Thoracic aorta (tissue), 2 donors: ENCODE results near the gene BRINP3. TPM values are rescaled to one million over a fixed set of nuclear protein-coding genes. Genes with fewer than 3 reads are reported as not detected.
"Not testable (repeated sequence)": the region's sequence is repeated elsewhere in the genome, so short reads cannot be mapped to it uniquely, and the experiment has no call there.

Experiments used
- ATAC-seq: fragments of 150-250 bp; one replicate; pipeline ENCODE4 v1.8.0; 2017; ENCODE audit warnings: low read depth; ENCODE audit not compliant: insufficient number of reproducible peaks, low FRiP score
- DNase-seq: peaks from one replicate; pipeline ENCODE4 v3.0.0-alpha.2; 2020; ENCODE audit warnings: low spot score
- H3K27ac ChIP-seq, 2 donors: fragments of 200-600 bp; sonication (generic); 1 replicate in 1 of 2; 2 replicates in 1 of 2; pipeline ENCODE4 v1.5.1; 2016; ENCODE audit warnings: mild to moderate bottlenecking in 2 of 2, moderate library complexity in 2 of 2
- H3K27me3 ChIP-seq: fragments of 200-600 bp; sonication (generic); replicated peaks from 2 replicates; pipeline ENCODE4 v1.6.0; 2016; ENCODE audit warnings: mild to moderate bottlenecking; ENCODE audit not compliant: insufficient read depth
- H3K36me3 ChIP-seq: fragments of 200-600 bp; sonication (generic); one replicate; pipeline ENCODE4 v1.5.1; 2016
- H3K4me1 ChIP-seq, 2 donors: fragments of 200-600 bp; sonication (generic); 1 replicate in 1 of 2; 2 replicates in 1 of 2; pipeline versions ENCODE4 v1.5.1 to v1.6.0; 2016; ENCODE audit warnings: low read depth in 2 of 2, mild to moderate bottlenecking in 1 of 2; ENCODE audit not compliant: control insufficient read depth in 1 of 2
- H3K4me3 ChIP-seq: fragments of 200-600 bp; sonication (generic); 2 replicates; pipeline ENCODE4 v1.5.1; 2016; ENCODE audit warnings: mild to moderate bottlenecking
- H3K9me3 ChIP-seq: fragments of 200-600 bp; sonication (generic); 2 replicates; pipeline ENCODE4 v1.5.1; 2016
- CTCF ChIP-seq: fragments of 200-600 bp; sonication (generic); IDR thresholded peaks from one replicate; pipeline ENCODE4 v1.5.1; 2019; ENCODE audit warnings: antibody characterized with exemption
- total RNA-seq, 2 donors: library from RNA; depleted of rRNA; stranded (reverse); fragments of >200 nt; gene quantifications; one replicate each; pipeline versions ENCODE4 v1.1.0 to v1.2.3, GENCODE V29; 2016

The BRINP3 gene
- 1 to 10 TPM in 1 of 2 donors, not detected in 1; 6.0 TPM for total RNA-seq

GRCh38 chr1:190477762-190478148 is at the start of gene BRINP3:
TSS of gene BRINP3 (minus strand) at chr1:190477864.
- Histone ChIP-seq H3K4me1 (peaks cover 0 to 25% of the 10 kb centered on the region in 2 donors), H3K4me3 (peak within 1 kb of the TSS; percentile 52), H3K9me3 (no peaks in the 10 kb centered on the region), H3K36me3 (no peaks in the 10 kb centered on the region), H3K27me3 (no peaks in the 10 kb centered on the region), H3K27ac (no peak within 1 kb of the TSS)
- DNase-seq: no peak
- ATAC-seq: no peak
- no peak for TF ChIP-seq CTCF

- no peak for ATAC-seq
- no peak overlapping the region for H3K27ac ChIP-seq
- H3K9me3 ChIP-seq: no peaks in the 10 kb centered on the region
- no peak overlapping the region for H3K4me3 ChIP-seq
- no peak for TF ChIP-seq CTCF
- H3K4me1 ChIP-seq: no peaks in the 10 kb centered on the region
- H3K27me3 ChIP-seq: no peaks in the 10 kb centered on the region
- H3K36me3 ChIP-seq: no peaks in the 10 kb centered on the region
- DNase-seq: no peak
Observed at GRCh38 chr1:190511554-190511953, 33.9 kb upstream of the BRINP3 start.

GRCh38 chr1:190507357-190507756 is 29.7 kb upstream of the BRINP3 start:
- Histone ChIP-seq H3K4me1 (no peaks in the 10 kb centered on the region), H3K36me3 (no peaks in the 10 kb centered on the region), H3K27me3 (no peaks in the 10 kb centered on the region), H3K9me3 (no peaks in the 10 kb centered on the region), H3K4me3 (no peak overlapping the region), H3K27ac (no peak overlapping the region)
- TF ChIP-seq CTCF: no peak
- ATAC-seq (no peak), DNase-seq (no peak)

GRCh38 chr1:190504539-190504938 is 26.9 kb upstream of the BRINP3 start:
- H3K9me3 ChIP-seq, H3K4me1 ChIP-seq, ATAC-seq, H3K27me3 ChIP-seq, H3K36me3 ChIP-seq, DNase-seq, H3K4me3 ChIP-seq, H3K27ac ChIP-seq: not testable (repeated sequence)

DNA sequence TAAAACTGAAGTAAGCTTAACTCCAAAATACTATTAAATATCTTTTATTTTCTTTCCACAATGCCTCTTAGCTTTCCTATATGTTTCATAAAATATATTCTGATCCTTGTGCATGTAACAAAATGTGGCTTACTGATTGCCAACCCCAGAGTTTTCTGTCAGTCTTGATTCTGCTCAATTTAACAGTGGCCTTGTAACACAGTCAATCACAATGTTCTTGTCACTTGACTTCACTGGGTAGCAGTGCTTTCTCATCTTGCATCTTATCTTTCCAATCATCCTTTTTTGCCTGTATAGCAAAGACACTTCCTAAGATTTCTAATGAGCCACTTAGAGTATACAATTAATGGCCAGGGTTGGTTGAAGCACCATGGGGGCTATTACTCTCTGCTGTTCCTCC is 19.9 kb upstream of the BRINP3 start:
- ATAC-seq: no peak
- H3K4me1 ChIP-seq: no peaks in the 10 kb centered on the region
- H3K27ac ChIP-seq: no peak overlapping the region

More for the DNA sequence above, 19.9 kb upstream of the BRINP3 start:
- no peak for TF ChIP-seq CTCF
- Histone ChIP-seq H3K9me3 (no peaks in the 10 kb centered on the region), H3K4me3 (no peak overlapping the region), H3K27me3 (no peaks in the 10 kb centered on the region), H3K36me3 (no peaks in the 10 kb centered on the region)
- no peak for DNase-seq
